ENCODE measurements around the gene CTSD.

Gene CTSD

DNA sequence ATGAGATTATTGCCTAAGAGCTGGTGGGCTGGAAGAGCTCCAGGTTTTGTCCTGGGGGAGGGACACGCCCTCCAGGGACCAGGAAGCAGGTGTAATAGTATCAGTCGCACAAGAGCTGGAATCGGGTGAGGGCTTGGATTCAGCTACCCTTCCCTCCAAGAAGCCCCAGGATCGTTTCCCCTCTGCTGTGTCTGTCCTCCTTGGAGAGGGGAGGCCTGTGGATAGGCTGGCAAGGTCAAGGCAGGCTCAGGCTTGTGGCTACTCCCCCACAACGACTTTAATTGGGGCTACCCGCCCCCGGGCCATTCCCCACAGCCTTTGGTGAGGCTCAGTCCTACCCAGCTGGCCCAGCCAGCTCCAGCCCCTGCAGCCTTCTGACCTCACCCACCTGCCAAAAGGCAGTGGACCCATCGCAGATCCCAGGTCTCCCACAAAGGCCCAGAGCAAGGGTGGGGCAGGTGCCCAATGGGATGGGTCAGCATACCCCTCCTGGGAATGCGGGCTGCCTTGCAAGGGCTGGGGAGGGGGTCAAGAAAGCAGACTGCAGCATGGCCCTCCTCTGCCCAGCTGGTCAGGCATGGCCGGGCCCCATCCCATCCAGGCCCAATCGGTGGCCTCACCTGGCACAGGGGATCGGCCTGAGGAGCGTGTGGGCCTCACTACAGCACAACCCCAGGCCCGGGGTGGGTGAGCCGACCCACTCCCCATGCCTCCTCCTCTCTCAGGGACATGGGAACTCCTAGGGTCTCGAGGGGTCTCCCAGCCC is 1.0 kb downstream of the CTSD start:
- H3K4me1 ChIP-seq (ENCODE audit: insufficient read depth, low read length, poor library complexity, severe bottlenecking): peaks cover 54% of the 10 kb centered on the region
- H3K27me3 ChIP-seq (ENCODE audit: insufficient read depth, low read length, poor library complexity, severe bottlenecking): peaks cover 3% of the 10 kb centered on the region
- H3K9me3 ChIP-seq (ENCODE audit: insufficient read depth, low read depth, low read length): no peaks in the 10 kb centered on the region
- H3K4me2 ChIP-seq (ENCODE audit: low read depth, low read length, poor library complexity, severe bottlenecking): peak overlapping the region; percentile 100
- H3K36me3 ChIP-seq (ENCODE audit: insufficient read depth, low read length): no peaks in the 10 kb centered on the region
- peaks cover 12% of the 10 kb centered on the region for H4K20me1 ChIP-seq (ENCODE audit: insufficient read depth, low read length, poor library complexity, severe bottlenecking)
- peaks cover 58% of the 10 kb centered on the region for H3K79me2 ChIP-seq (ENCODE audit: insufficient read depth, low read length)
- TF ChIP-seq EZH2phosphoT487 (IDR thresholded peaks at IDR 0.05; ENCODE audit: borderline replicate concordance): no peak
- TF ChIP-seq, protein P1, sequence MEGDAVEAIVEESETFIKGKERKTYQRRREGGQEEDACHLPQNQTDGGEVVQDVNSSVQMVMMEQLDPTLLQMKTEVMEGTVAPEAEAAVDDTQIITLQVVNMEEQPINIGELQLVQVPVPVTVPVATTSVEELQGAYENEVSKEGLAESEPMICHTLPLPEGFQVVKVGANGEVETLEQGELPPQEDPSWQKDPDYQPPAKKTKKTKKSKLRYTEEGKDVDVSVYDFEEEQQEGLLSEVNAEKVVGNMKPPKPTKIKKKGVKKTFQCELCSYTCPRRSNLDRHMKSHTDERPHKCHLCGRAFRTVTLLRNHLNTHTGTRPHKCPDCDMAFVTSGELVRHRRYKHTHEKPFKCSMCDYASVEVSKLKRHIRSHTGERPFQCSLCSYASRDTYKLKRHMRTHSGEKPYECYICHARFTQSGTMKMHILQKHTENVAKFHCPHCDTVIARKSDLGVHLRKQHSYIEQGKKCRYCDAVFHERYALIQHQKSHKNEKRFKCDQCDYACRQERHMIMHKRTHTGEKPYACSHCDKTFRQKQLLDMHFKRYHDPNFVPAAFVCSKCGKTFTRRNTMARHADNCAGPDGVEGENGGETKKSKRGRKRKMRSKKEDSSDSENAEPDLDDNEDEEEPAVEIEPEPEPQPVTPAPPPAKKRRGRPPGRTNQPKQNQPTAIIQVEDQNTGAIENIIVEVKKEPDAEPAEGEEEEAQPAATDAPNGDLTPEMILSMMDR (conservative IDR thresholded peaks at IDR 0.05; ENCODE audit: low read length): no peak
- peak overlapping the region; percentile 95 for H3K4me3 ChIP-seq (ENCODE audit: low read length, poor library complexity, severe bottlenecking)
- peak overlapping the region; percentile 99 for H3K9ac ChIP-seq (ENCODE audit: low read depth, low read length, poor library complexity, severe bottlenecking)
- H3K9me2 ChIP-seq (replicated peaks; ENCODE audit: low read depth, low read length): no peaks in the 10 kb centered on the region
- no peak overlapping the region for H2AFZ ChIP-seq (ENCODE audit: low read length)
- H3F3A ChIP-seq (ENCODE audit: low read depth): peaks cover 7% of the 10 kb centered on the region; the same call in 1 of the 2 replicates

DNA sequence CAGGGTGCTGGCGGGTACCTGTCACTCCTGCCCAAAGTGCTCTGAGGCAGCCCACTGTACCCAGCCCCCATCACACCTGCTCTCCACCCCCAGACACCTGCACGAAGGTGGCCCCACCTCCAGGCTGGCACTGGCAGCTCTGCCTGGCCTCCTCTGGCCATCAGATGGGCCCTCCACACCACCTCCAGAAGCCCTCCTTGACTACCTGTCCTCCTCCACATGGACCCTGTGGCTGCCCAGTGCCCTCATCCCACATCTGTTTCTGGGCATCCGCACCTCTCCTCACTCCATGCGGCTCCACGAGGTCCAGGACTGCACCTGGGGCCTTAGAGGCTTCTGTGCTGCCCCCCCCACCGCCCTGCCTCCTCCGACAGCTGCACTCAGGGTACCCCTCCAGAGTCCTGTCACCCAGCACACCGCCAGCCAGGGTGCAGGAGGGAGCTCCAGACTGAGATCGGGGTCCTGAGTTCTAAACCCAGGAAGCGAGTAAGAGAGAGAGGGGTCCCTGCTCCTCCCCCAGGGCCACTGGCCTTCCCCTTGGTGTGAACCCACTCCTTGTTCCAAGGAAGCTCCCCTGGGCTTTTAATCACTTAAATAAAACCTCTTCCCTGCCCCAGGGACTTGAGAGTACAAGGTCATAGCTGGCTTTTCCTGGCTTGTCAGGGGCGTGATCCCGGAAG is 1.7 kb downstream of the CTSD start:
- H3K79me2 ChIP-seq (ENCODE audit: insufficient read depth, low read length): peaks cover 65% of the 10 kb centered on the region
- TF ChIP-seq, protein P1 (conservative IDR thresholded peaks at IDR 0.05; ENCODE audit: low read length): no peak
- TF ChIP-seq EZH2phosphoT487 (IDR thresholded peaks at IDR 0.05; ENCODE audit: borderline replicate concordance): no peak
- peak overlapping the region; percentile 99 for H3K9ac ChIP-seq (ENCODE audit: low read depth, low read length, poor library complexity, severe bottlenecking)
- peaks cover 7% of the 10 kb centered on the region; the same call in 1 of the 2 replicates for H3F3A ChIP-seq (ENCODE audit: low read depth)
- H3K36me3 ChIP-seq (ENCODE audit: insufficient read depth, low read length): no peaks in the 10 kb centered on the region
- peaks cover 12% of the 10 kb centered on the region for H4K20me1 ChIP-seq (ENCODE audit: insufficient read depth, low read length, poor library complexity, severe bottlenecking)
- no peak overlapping the region for H2AFZ ChIP-seq (ENCODE audit: low read length)
- peak overlapping the region; percentile 95 for H3K4me3 ChIP-seq (ENCODE audit: low read length, poor library complexity, severe bottlenecking)
- H3K4me2 ChIP-seq (ENCODE audit: low read depth, low read length, poor library complexity, severe bottlenecking): peak overlapping the region; percentile 100
- H3K4me1 ChIP-seq (ENCODE audit: insufficient read depth, low read length, poor library complexity, severe bottlenecking): peaks cover 61% of the 10 kb centered on the region
- no peaks in the 10 kb centered on the region for H3K9me3 ChIP-seq (ENCODE audit: insufficient read depth, low read depth, low read length)
- H3K27me3 ChIP-seq (ENCODE audit: insufficient read depth, low read length, poor library complexity, severe bottlenecking): peaks cover 3% of the 10 kb centered on the region
- H3K9me2 ChIP-seq (replicated peaks; ENCODE audit: low read depth, low read length): no peaks in the 10 kb centered on the region

DNA sequence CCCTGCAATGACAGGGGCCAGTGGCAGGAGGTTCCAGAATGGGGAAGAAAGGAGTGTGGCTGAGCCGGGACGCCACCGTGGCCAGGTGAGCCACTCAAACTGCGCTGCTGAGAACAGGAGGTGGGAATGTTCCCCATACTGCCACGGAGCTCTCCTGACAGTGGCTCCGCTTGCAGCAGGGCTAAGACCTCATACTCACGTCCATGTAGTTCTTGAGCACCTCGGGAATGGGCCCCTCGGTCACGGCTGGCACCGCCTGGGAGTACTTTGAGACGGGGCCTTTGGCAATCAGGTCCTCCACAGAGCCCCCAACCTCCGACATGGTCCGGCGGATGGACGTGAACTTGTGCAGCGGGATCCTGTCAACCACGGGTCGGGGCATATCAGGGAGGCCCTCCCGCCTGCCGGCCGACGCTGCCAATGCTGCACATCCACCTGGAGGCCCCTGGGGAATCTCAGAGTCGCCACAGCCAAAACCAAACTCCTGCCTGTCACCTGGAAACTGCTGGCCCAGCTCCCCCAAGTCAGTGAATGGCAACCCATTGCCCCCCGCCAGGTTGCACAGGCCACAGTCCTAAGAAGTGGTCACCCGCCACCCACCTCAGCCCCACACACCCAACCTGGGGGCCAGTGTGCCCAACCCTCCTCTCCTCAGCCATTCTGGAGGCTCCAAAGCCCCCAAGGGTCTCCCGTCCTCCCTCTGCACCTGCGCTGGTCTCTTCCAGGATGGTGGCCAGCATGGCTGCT is 2.4 kb downstream of the CTSD start:
- Histone ChIP-seq H3F3A (ENCODE audit: low read depth) (peaks cover 7% of the 10 kb centered on the region; the same call in 1 of the 2 replicates), H3K4me3 (ENCODE audit: low read length, poor library complexity, severe bottlenecking) (peak overlapping the region; percentile 95), H3K9me3 (ENCODE audit: insufficient read depth, low read depth, low read length) (no peaks in the 10 kb centered on the region), H3K27me3 (ENCODE audit: insufficient read depth, low read length, poor library complexity, severe bottlenecking) (peaks cover 3% of the 10 kb centered on the region), H4K20me1 (ENCODE audit: insufficient read depth, low read length, poor library complexity, severe bottlenecking) (peaks cover 12% of the 10 kb centered on the region), H3K9ac (ENCODE audit: low read depth, low read length, poor library complexity, severe bottlenecking) (peak overlapping the region; percentile 99), H3K4me1 (ENCODE audit: insufficient read depth, low read length, poor library complexity, severe bottlenecking) (peaks cover 68% of the 10 kb centered on the region), H3K79me2 (ENCODE audit: insufficient read depth, low read length) (peaks cover 72% of the 10 kb centered on the region), H3K9me2 (replicated peaks; ENCODE audit: low read depth, low read length) (no peaks in the 10 kb centered on the region), H2AFZ (ENCODE audit: low read length) (no peak overlapping the region), H3K4me2 (ENCODE audit: low read depth, low read length, poor library complexity, severe bottlenecking) (peak overlapping the region; percentile 100), H3K36me3 (ENCODE audit: insufficient read depth, low read length) (no peaks in the 10 kb centered on the region)
- TF ChIP-seq EZH2phosphoT487 (IDR thresholded peaks at IDR 0.05; ENCODE audit: borderline replicate concordance): no peak
- TF ChIP-seq, protein P1 (conservative IDR thresholded peaks at IDR 0.05; ENCODE audit: low read length): no peak

Measured in Loucy (cell line).